ENCODE data around the gene HGFAC. TPM values are rescaled to one million over a fixed set of nuclear protein-coding genes. Genes with fewer than 3 reads are reported as not detected.

HGFAC gene
- total RNA-seq, 1 donor = not detected

DNA sequence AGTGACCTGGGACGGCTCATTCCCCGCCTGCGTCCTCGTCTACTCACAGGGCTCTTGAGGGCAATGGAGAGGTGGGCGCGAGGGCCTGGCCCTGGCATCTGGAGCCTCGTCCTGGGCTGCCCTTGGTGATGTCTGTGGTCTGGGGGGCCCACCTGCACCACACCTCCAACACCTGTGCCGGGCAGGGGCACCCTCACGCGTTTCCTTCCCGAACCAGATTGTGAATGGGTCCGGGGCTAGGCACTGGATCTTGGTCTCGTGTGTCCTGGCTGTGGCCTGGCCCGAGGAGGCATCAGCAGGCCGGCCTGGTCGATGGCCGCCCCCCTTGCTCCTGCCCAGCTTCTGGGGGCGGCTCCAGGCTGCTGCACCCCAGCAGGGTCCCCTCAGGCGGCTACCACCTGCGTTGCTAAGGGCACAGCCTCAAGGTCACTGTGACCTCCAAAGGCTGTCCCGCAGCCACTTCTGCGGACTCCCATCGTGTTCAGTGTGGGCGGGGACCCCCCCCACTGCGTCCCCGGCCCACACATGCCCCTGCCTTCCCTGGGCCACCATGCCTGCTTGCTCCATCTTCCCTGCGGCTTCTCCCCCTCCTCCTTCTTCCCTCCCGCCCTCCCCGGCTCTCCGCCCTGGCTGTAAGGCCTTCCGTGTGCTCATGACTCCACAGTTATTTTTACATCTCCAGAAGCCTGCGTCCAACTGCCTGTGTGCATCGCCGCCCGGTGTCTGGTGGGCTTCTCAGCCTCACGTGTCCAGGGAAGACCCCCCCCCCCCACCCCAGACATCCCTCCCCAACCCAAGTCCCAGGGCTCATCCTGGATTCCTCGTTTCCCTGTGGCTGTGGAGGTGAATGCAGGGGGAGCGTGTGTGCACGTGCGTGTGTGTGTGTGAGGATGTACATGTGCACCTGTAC, 25.2 kb downstream of the HGFAC start:
- no peak for DNase-seq (ENCODE audit: low read depth)
- H3K4me3 ChIP-seq (ENCODE audit: low read depth, low read length) = no peak overlapping the region
- TF ChIP-seq, protein P1, sequence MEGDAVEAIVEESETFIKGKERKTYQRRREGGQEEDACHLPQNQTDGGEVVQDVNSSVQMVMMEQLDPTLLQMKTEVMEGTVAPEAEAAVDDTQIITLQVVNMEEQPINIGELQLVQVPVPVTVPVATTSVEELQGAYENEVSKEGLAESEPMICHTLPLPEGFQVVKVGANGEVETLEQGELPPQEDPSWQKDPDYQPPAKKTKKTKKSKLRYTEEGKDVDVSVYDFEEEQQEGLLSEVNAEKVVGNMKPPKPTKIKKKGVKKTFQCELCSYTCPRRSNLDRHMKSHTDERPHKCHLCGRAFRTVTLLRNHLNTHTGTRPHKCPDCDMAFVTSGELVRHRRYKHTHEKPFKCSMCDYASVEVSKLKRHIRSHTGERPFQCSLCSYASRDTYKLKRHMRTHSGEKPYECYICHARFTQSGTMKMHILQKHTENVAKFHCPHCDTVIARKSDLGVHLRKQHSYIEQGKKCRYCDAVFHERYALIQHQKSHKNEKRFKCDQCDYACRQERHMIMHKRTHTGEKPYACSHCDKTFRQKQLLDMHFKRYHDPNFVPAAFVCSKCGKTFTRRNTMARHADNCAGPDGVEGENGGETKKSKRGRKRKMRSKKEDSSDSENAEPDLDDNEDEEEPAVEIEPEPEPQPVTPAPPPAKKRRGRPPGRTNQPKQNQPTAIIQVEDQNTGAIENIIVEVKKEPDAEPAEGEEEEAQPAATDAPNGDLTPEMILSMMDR (IDR thresholded peaks at IDR 0.05; ENCODE audit: insufficient read depth, low read length) = no peak

DNA sequence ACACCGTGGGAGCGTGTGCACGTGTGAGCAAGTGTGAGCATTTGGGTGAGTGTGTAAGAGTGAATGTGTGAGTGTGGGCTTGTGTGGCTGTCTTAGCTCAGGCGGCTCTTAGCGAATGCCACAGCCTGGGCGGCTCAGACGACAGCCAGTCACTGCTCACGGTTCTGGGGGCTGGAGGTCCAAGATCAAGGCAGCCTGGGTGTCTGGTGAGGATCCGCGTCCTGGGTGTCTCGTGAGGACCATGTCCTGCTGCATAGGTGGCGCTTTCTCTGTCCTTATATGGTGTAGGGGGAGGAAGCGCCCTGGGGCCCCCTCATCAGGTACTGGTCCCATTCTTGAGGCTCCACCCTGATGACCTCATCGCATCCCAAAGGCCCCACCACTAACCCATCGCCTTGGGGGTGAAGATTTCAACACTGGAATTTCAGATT, 25.8 kb downstream of the HGFAC start:
- no peak for DNase-seq (ENCODE audit: low read depth)

DNA sequence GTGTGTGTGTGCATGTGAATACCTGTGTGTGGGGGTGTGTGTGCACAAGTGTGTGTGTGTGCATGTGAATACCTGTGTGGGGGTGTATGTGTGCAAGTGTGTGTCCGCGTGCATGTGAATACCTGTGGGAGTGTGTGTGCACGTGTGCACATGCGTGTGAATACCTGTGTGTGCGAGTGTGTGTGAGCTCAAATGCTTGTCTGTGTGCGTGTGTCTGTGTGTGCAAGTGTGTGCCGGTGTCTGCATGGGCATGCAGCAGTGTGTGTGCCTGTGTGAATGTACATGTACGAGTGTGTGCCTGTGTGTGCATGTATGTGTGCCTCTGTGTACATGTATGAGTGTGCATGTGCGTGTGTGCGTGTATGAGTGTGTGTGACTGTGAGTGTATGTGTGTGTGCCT, 26.4 kb downstream of the HGFAC start:
- no peak for DNase-seq (ENCODE audit: low read depth)
- TF ChIP-seq, protein P1 (IDR thresholded peaks at IDR 0.05; ENCODE audit: insufficient read depth, low read length) = no peak
- no peak overlapping the region for H3K4me3 ChIP-seq (ENCODE audit: low read depth, low read length)

More for the DNA sequence above, 25.8 kb downstream of the HGFAC start:
- TF ChIP-seq, protein P1 (IDR thresholded peaks at IDR 0.05; ENCODE audit: insufficient read depth, low read length) = no peak
- H3K4me3 ChIP-seq (ENCODE audit: low read depth, low read length) = no peak overlapping the region

DNA sequence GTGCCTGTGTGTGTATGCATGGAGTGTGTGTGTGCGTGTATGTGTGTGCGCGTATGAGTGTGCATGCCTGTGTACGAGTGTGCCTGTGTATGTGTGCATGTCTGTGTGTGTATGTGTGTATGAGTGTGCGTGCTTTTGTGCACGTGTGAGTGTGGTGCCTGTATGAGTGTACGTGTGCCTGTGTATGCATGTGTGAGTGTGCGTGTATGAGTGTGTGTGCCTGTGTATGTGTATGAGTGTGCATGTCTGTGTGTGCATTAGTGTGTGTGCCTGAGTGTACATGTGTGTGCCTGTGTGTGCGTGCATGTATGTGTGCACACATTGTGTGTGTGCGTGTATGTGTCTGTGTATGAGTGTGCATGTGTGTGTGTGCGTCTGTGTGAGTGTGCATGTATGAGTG, 27.0 kb downstream of the HGFAC start:
- no peak overlapping the region for H3K4me3 ChIP-seq (ENCODE audit: low read depth, low read length)
- DNase-seq (ENCODE audit: low read depth) = no peak
- TF ChIP-seq, protein P1 (IDR thresholded peaks at IDR 0.05; ENCODE audit: insufficient read depth, low read length) = no peak

DNA sequence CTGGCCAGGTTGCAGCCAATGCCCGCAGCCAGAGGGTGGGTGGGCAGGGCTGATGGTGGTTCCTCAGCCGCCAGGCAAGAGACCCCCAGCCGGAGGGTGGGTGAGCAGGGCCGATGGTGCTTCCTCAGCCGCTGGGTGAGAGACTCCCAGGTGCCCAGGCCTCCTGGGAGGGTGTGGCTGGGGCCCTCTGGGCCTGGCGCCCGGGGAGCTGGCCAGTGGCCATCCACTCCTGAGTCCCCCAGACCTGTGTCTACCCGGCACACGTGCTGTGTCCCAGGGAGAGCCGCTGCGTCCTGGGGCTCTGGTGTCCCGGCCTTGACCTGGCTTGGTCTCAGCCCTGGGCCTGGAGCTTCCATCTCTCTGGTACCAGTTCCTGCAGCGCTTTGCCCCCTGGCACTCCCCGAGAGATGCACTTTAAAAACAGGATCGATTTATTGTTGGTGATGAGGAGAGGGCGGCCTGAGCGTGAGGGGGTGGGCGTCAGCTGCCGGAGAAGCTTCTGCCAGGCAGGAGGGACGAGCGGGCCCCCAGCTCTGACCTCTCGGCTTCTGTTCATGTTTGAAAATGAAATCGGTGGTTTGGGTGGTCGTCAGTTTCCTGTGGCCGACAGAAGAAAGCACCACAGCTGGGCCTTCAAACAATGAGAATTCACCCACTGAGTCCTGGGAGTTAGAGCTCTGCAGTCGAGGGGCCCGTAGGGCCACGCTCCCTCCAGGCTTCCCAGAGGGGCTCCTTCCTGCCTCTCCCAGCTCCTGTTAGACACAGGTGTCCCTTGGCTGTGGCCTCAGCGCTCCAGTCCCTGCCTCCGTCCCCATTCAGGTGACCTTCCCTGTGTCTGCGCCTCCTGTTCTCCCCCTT, 27.8 kb downstream of the HGFAC start:
- no peak overlapping the region for H3K4me3 ChIP-seq (ENCODE audit: low read depth, low read length)
- DNase-seq (ENCODE audit: low read depth) = no peak
- TF ChIP-seq, protein P1 (IDR thresholded peaks at IDR 0.05; ENCODE audit: insufficient read depth, low read length) = no peak

DNA sequence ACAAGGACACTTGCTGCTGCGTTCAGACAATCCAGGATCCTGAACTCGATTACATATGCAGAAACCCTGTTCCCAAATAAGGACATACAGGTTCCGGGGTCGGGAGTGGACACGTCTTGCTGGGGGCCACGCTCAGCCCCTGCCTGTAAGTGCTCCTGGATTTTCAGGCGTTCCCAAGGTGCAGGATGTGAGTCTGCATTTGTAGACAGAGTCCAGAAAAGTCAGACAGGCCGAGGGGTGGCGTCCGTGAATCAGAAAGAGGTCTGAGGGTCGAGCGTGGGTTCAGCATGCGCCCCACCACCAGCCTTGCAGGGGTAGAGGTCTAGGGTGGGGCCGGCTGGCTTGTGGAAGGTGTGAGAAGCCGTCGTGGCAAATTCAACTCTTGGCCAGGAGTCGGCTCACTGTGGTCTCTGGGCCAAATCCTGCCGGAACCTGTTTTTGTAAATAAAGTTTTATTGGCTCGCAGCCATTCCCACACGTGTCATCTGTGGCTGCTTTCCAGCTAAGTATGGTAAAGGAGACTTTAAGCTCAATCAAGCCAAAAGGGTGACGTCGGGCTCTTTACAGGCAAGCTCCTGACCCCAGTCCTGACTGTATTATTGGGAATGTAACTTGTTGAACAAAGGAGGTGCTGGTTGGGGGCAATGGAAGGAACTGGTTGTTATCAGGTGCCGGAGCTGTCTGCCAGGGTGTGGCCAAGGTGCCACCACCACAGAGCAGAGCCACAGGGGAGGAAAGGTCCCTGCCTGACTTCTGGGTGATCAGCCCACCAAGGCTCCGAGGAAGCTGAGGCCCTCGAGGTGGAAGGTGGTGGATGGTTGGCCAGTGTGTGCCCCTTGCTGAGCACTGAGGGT, 28.7 kb downstream of the HGFAC start:
- H3K4me3 ChIP-seq (ENCODE audit: low read depth, low read length) = no peak overlapping the region
- no peak for DNase-seq (ENCODE audit: low read depth)
- TF ChIP-seq, protein P1 (IDR thresholded peaks at IDR 0.05; ENCODE audit: insufficient read depth, low read length) = no peak

Measured in fibroblast of the aortic adventitia (primary cell).